Fibroblast of villous mesenchyme (primary cell): Measurements from ENCODE around the gene ACAA1. TPM values are rescaled to one million over a fixed set of nuclear protein-coding genes. Genes with fewer than 3 reads are reported as not detected.

Experiments
- DNase-seq: peaks from one replicate; pipeline ENCODE4 v3.0.0-alpha.2; 2010; ENCODE audit warnings: low read depth
- H3K4me3 ChIP-seq: 2 replicates; pipeline ENCODE4 v1.5.1; 2011; ENCODE audit warnings: low read depth, mild to moderate bottlenecking, low read length
- total RNA-seq: library from RNA; depleted of rRNA; stranded (reverse); fragments of >200 nt; gene quantifications from 2 replicates; pipeline ENCODE4 v1.2.3, GENCODE V29; 2012
- TF ChIP-seq, protein P1 (sequence below): IDR thresholded peaks from 2 replicates; pipeline ENCODE4 v1.5.1; 2012; ENCODE audit warnings: low read depth, mild to moderate bottlenecking, low read length; ENCODE audit not compliant: insufficient read depth

ACAA1 gene
- total RNA-seq, 1 donor: 18.1 TPM

DNA sequence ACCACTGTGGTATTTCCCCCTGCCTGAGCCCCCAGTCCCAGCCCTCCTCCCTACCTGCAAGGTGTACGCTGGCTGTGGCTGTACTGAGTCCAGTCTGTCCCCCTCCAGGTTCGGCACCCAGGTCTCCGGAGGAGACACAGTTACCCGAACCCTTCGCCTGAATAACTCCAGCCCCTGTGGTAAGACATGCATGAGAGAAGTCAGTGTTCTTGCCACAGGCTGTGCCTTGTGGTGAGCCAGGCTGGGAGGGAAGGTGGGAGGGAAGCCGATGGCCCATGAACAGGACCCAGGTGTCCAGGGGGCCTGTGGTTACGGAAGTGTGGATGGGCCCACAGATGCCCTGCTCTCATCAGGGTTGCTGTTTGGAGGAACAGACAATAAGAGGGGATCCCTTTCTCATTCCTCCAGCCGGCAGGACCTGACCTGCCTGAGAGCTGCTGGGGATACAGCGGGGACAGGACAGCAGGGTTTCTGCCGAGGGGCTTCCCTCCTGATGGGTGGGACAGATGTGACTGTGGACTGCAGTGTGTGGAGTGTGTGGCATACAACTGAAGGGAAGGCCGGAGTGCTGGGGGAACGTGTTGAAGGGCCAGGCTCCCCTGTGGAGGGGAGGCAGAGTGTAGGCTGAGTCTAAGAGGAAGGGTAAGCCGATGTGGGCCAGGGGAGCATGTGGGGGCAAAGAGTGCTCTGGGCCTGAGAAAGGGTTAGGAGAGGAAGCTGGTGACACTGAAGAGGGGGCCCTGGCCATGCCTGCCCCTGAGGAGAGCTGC is 21.9 kb downstream of the ACAA1 start:
- H3K4me3 ChIP-seq: no peak overlapping the region
- TF ChIP-seq, protein P1, sequence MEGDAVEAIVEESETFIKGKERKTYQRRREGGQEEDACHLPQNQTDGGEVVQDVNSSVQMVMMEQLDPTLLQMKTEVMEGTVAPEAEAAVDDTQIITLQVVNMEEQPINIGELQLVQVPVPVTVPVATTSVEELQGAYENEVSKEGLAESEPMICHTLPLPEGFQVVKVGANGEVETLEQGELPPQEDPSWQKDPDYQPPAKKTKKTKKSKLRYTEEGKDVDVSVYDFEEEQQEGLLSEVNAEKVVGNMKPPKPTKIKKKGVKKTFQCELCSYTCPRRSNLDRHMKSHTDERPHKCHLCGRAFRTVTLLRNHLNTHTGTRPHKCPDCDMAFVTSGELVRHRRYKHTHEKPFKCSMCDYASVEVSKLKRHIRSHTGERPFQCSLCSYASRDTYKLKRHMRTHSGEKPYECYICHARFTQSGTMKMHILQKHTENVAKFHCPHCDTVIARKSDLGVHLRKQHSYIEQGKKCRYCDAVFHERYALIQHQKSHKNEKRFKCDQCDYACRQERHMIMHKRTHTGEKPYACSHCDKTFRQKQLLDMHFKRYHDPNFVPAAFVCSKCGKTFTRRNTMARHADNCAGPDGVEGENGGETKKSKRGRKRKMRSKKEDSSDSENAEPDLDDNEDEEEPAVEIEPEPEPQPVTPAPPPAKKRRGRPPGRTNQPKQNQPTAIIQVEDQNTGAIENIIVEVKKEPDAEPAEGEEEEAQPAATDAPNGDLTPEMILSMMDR: no peak
- no peak for DNase-seq

DNA sequence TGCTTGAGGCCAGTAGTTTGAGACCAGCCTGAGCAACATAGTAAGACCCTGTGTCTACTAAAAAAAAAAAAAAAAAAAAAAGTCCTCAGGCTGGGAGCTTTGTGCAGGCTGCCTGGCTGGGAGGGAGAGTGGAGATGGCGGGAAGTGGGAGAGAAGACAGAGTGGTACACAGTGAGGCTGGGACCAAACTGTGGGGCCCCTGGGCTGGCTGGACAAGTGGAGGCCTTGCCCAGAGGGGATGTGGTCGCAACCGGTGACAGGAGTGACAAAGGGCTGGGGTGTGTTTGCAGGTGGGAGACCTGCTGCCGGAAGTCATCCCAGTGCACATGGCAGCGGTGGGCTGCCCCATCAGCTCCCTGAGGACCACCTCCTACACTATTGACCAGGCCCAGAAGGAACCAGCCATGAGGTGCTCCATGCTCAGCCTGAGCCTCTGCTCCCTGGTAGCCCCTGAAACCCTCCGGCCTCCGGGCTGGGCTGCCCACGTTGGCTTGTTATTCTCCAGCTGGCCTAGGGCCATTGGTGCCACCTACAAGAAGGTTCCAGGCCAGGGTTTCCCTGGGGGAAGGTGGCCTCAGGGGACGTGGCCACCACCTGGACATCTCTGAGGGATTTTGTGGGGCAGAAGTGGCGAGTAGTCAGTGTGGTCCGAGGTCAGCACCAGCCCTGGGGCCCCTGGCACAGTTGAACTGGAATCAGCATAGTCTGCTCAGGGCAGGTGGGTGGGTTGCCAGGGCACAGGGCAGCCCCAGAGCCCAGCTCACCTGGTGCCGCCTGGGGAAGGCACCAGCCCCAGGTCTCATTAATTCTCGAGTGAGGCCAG is 22.7 kb downstream of the ACAA1 start:
- no peak for DNase-seq
- TF ChIP-seq, protein P1: no peak
- H3K4me3 ChIP-seq: no peak overlapping the region

DNA sequence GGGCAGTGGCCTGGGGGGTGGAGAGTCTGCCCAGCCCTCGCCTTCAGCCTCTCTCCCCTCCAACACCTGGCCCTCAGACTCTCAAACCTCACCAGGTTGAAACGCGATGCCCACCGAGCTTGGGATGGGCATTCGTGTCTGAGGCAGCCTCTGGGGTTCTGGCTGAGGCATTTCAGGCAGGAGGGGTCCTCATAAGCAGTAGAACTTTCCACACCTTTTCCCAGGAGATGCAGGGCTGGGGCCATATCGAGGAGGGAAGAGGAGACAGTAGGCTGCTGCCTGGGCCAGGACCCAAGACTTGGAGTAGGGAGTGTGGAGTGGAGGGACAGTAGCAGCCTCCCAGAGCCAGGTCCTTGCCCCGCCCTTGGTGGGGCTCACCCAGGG is 24.6 kb downstream of the ACAA1 start:
- TF ChIP-seq, protein P1: no peak
- DNase-seq: no peak
- no peak overlapping the region for H3K4me3 ChIP-seq

DNA sequence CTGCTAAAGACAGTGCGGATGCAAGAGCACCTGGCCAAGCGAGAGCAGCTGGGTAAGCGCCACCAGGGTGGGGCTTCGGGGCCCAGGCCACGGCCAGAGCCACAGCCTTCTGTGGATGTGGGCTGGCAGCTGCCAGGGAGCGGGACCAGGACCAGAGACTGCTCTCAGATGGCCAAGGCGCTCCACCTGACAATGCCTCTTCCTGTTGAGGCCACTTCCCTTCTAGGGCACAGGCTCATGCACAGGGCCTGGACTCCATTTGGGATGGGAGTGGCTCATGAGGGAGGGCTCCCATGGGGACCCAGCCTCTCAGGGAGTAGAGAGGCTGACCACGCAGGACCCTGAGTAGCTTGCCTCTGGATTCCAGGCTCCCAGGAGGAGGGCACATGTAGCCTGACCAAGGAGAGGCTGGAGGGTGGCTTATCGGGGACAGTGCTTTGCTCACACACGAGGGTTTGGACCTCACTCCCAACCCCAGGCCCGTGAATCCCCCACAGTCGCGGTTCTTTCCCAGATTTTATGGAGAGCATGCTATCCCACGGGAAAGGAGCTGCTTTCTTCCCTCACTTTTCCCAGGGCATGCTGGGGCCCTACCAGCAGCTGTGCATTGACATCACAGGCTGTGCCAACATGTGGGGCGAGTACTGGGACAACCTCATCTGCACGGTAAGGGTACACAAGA is 25.1 kb downstream of the ACAA1 start:
- TF ChIP-seq, protein P1: no peak
- H3K4me3 ChIP-seq: no peak overlapping the region
- DNase-seq: no peak

DNA sequence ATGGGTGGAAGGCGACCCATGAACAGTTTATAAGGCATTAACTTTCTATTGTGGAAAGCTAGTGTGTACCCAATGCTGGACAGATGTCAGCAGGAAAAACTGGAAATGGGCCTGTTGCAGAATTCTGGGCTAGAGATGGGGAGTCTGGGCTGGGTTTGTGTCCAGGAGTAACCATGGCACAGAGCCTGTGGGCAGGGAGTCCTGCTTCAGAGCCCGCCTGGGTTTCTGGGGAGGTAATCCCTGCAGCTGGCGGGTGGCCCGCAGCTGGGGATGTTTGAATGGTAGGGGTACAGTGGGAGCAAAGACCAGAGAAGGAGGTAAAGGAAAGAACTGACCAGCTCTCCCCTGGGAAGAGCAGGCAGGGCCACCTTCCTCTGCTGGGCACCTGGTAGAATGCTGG is 25.7 kb downstream of the ACAA1 start:
- no peak for DNase-seq
- no peak overlapping the region for H3K4me3 ChIP-seq
- TF ChIP-seq, protein P1: no peak

DNA sequence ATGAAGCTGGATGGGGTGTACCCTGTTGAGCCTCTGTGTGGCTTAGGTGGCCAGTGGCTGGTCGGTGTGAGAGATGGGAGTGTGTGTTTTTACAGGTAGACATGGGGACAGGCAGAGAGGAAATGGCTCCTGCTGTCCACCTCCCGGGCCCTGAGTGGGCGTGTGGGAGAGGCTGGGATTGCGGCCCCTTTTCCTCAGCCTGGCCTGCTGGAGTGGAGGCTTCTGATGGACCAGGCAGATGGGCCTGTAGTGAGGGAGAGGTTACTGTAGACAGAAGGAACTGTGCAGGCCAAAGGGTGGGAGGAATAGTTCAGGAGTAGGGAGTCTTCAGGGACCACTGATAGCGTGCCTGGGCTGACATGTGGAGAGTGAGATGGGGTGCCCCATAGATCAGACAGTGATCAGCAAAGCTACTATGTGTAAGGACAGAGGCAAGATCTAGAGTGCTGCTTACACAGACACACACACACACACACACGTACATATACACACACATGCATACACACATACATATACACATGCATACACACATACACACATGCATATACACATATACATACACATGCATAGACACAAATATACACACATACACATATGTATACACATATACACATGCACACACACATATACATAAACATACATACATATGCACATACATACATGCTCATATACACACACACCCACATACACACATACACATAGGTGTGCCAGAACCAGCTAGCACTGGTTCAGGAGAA is 26.4 kb downstream of the ACAA1 start:
- no peak for DNase-seq
- H3K4me3 ChIP-seq: no peak overlapping the region
- TF ChIP-seq, protein P1: no peak
